ENCODE results near the gene ISY1. TPM values are rescaled to one million over a fixed set of nuclear protein-coding genes. Genes with fewer than 3 reads are reported as not detected.
"Not testable (repeated sequence)": the region's sequence is repeated elsewhere in the genome, so short reads cannot be mapped to it uniquely, and the experiment has no call there.

Gene ISY1
- total RNA-seq, 1 experiment from 2014 or later: 35.6 TPM

GRCh38 chr3:129197321-129197720, 36.5 kb upstream of the ISY1 start:
- ChIA-PET CTCF (no interaction called here), POLR2A (no interaction called here)
- Histone ChIP-seq H3K4me3 (ENCODE audit: low read depth, low read length) (no peak overlapping the region), H3K27me3 (replicated peaks; ENCODE audit: control insufficient read depth, insufficient read depth, low read length) (no peaks in the 10 kb centered on the region), H3K36me3 (ENCODE audit: control insufficient read depth, insufficient read depth, low read length) (no peaks in the 10 kb centered on the region), H3K4me1 (no peaks in the 10 kb centered on the region), H3K9me3 (no peaks in the 10 kb centered on the region)
- no peak for TF ChIP-seq CTCF (IDR thresholded peaks at IDR 0.05; ENCODE audit: insufficient read depth in 1 of 2, low read depth in 1 of 2, low read length in 1 of 2, severe bottlenecking in 1 of 2, unreplicated experiment in 1 of 2)
- Mint-ChIP-seq H3K36me3 (ENCODE audit: insufficient read depth, unreplicated experiment) (no peaks in the 10 kb centered on the region), H3K4me1 (ENCODE audit: low read depth, unreplicated experiment) (no peaks in the 10 kb centered on the region), H3K9me3 (ENCODE audit: unreplicated experiment) (no peaks in the 10 kb centered on the region), H3K27ac (ENCODE audit: unreplicated experiment) (no peak overlapping the region), H3K4me3 (ENCODE audit: unreplicated experiment) (no peak overlapping the region), H3K27me3 (ENCODE audit: insufficient read depth, unreplicated experiment) (peaks cover 2% of the 10 kb centered on the region)
- no TSS peak for BruUV-seq (replicated peaks)
- no peak for DNase-seq
- intact Hi-C loops (cut with micrococcal nuclease; ENCODE audit: unreplicated experiment): no loop called here

GRCh38 chr3:129196601-129197000, 35.7 kb upstream of the ISY1 start:
- ChIA-PET CTCF (no interaction called here), POLR2A (no interaction called here)
- no peaks in the 10 kb centered on the region for H3K4me1 Mint-ChIP-seq (ENCODE audit: low read depth, unreplicated experiment)
- H3K4me3 Mint-ChIP-seq (ENCODE audit: unreplicated experiment): no peak overlapping the region
- no peak for DNase-seq
- H3K36me3 ChIP-seq (ENCODE audit: control insufficient read depth, insufficient read depth, low read length): no peaks in the 10 kb centered on the region
- H3K9me3 ChIP-seq: no peaks in the 10 kb centered on the region
- H3K36me3 Mint-ChIP-seq (ENCODE audit: insufficient read depth, unreplicated experiment): no peaks in the 10 kb centered on the region
- H3K27me3 ChIP-seq (replicated peaks; ENCODE audit: control insufficient read depth, insufficient read depth, low read length): no peaks in the 10 kb centered on the region
- H3K4me3 ChIP-seq (ENCODE audit: low read depth, low read length): no peak overlapping the region
- intact Hi-C loops (cut with micrococcal nuclease; ENCODE audit: unreplicated experiment): no loop called here
- TF ChIP-seq CTCF (IDR thresholded peaks at IDR 0.05; ENCODE audit: insufficient read depth in 1 of 2, low read depth in 1 of 2, low read length in 1 of 2, severe bottlenecking in 1 of 2, unreplicated experiment in 1 of 2): no peak
- H3K4me1 ChIP-seq: no peaks in the 10 kb centered on the region
- no TSS peak for BruUV-seq (replicated peaks)
- no peak overlapping the region for H3K27ac Mint-ChIP-seq (ENCODE audit: unreplicated experiment)
- H3K9me3 Mint-ChIP-seq (ENCODE audit: unreplicated experiment): no peaks in the 10 kb centered on the region
- peaks cover 2% of the 10 kb centered on the region for H3K27me3 Mint-ChIP-seq (ENCODE audit: insufficient read depth, unreplicated experiment)

GRCh38 chr3:129195731-129196256, 34.9 kb upstream of the ISY1 start:
- ChIA-PET CTCF (interaction anchor here (0.5 kb wide), 1 partner anchor 18 kb away, joined by 5 read pairs; no protein-coding TSS in a partner anchor), POLR2A (no interaction called here)
- H3K36me3 ChIP-seq (ENCODE audit: control insufficient read depth, insufficient read depth, low read length): no peaks in the 10 kb centered on the region
- H3K4me1 ChIP-seq: no peaks in the 10 kb centered on the region
- no peak overlapping the region for H3K4me3 ChIP-seq (ENCODE audit: low read depth, low read length)
- H3K4me3 Mint-ChIP-seq (ENCODE audit: unreplicated experiment): no peak overlapping the region
- H3K27me3 Mint-ChIP-seq (ENCODE audit: insufficient read depth, unreplicated experiment): peaks cover 1% of the 10 kb centered on the region
- intact Hi-C loops (cut with micrococcal nuclease; ENCODE audit: unreplicated experiment): no loop called here
- no TSS peak for BruUV-seq (replicated peaks)
- H3K27ac Mint-ChIP-seq (ENCODE audit: unreplicated experiment): no peak overlapping the region
- H3K36me3 Mint-ChIP-seq (ENCODE audit: insufficient read depth, unreplicated experiment): no peaks in the 10 kb centered on the region
- DNase-seq: no peak
- no peaks in the 10 kb centered on the region for H3K4me1 Mint-ChIP-seq (ENCODE audit: low read depth, unreplicated experiment)
- no peaks in the 10 kb centered on the region for H3K9me3 Mint-ChIP-seq (ENCODE audit: unreplicated experiment)
- H3K27me3 ChIP-seq (replicated peaks; ENCODE audit: control insufficient read depth, insufficient read depth, low read length): no peaks in the 10 kb centered on the region
- H3K9me3 ChIP-seq: no peaks in the 10 kb centered on the region
- TF ChIP-seq CTCF (IDR thresholded peaks at IDR 0.05; ENCODE audit: insufficient read depth in 1 of 2, low read depth in 1 of 2, low read length in 1 of 2, severe bottlenecking in 1 of 2, unreplicated experiment in 1 of 2): no peak

GRCh38 chr3:129189793-129190192, 28.9 kb upstream of the ISY1 start:
- DNase-seq; H3K9me3 ChIP-seq; H3K36me3 Mint-ChIP-seq (ENCODE audit: insufficient read depth, unreplicated experiment); H3K36me3 ChIP-seq (ENCODE audit: control insufficient read depth, insufficient read depth, low read length); H3K9me3 Mint-ChIP-seq (ENCODE audit: unreplicated experiment); H3K4me1 ChIP-seq; POLR2A ChIA-PET; H3K27me3 Mint-ChIP-seq (ENCODE audit: insufficient read depth, unreplicated experiment); H3K4me3 ChIP-seq (ENCODE audit: low read depth, low read length); H3K4me3 Mint-ChIP-seq (ENCODE audit: unreplicated experiment); CTCF ChIA-PET; H3K4me1 Mint-ChIP-seq (ENCODE audit: low read depth, unreplicated experiment); H3K27ac Mint-ChIP-seq (ENCODE audit: unreplicated experiment); intact Hi-C loops (cut with micrococcal nuclease; ENCODE audit: unreplicated experiment); BruUV-seq (replicated peaks); H3K27me3 ChIP-seq (replicated peaks; ENCODE audit: control insufficient read depth, insufficient read depth, low read length): not testable (repeated sequence)
